Measurements from ENCODE around the gene RIOK1. TPM values are rescaled to one million over a fixed set of nuclear protein-coding genes. Genes with fewer than 3 reads are reported as not detected.

RIOK1 gene
- total and polyA plus RNA-seq, 5 donors = 7.7 to 14.3 (median 13.2) TPM

DNA sequence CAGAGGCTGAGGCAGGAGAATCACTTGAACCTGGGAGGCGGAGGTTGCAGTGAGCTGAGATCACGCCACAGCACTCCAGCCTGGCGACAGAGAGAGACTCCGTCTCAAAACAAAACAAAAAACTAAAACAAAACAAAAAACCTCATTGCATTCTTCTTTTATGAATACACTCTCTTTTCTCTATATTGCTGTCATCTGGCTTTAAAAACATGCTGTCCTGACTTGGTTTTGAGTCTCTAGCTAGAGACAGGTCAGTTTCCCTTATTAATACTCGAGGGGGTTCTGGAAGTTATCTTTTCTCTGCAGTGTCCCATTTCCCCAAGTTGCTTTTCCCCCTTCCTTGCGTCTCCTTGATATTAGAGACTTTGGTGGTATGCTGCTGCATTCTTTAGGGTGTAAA, 50.9 kb downstream of the RIOK1 start:
- H3K27me3 ChIP-seq (ENCODE audit: control insufficient read depth, insufficient read depth) = no peaks in the 10 kb centered on the region
- no peaks in the 10 kb centered on the region for H3K4me1 ChIP-seq (ENCODE audit: control insufficient read depth, insufficient read depth, low read length)
- intact Hi-C loops (cut with DNase I) = no loop called here
- no peak overlapping the region for H3K4me3 ChIP-seq (ENCODE audit: low read length)
- no peak overlapping the region for H3K27ac ChIP-seq (ENCODE audit: low read length)
- DNase-seq (no peak), ATAC-seq (no peak)
- WGBS = 58% methylated on average over 6 of the region's 6 CpGs
- H3K9me3 ChIP-seq (ENCODE audit: control insufficient read depth, low read length) = no peaks in the 10 kb centered on the region

- H3K9me3 ChIP-seq (ENCODE audit: control insufficient read depth, low read length) = no peaks in the 10 kb centered on the region
- H3K4me1 ChIP-seq (ENCODE audit: control insufficient read depth, insufficient read depth, low read length) = no peaks in the 10 kb centered on the region
- H3K27ac ChIP-seq (ENCODE audit: low read length) = no peak overlapping the region
- no peaks in the 10 kb centered on the region for H3K27me3 ChIP-seq (ENCODE audit: control insufficient read depth, insufficient read depth)
- H3K4me3 ChIP-seq (ENCODE audit: low read length) = no peak overlapping the region
- DNase-seq (no peak), ATAC-seq (no peak)
- 80% methylated on average over 40 of the region's 40 CpGs for WGBS
- intact Hi-C loops (cut with DNase I) = no loop called here
These were observed 51.6 kb downstream of the RIOK1 start for GRCh38 chr6:7441048-7441775.

- 90% methylated on average over 11 of the region's 11 CpGs for WGBS
- Histone ChIP-seq H3K27me3 (ENCODE audit: control insufficient read depth, insufficient read depth) (no peaks in the 10 kb centered on the region), H3K4me1 (ENCODE audit: control insufficient read depth, insufficient read depth, low read length) (no peaks in the 10 kb centered on the region), H3K4me3 (ENCODE audit: low read length) (no peak overlapping the region), H3K27ac (ENCODE audit: low read length) (no peak overlapping the region), H3K9me3 (ENCODE audit: control insufficient read depth, low read length) (no peaks in the 10 kb centered on the region)
- ATAC-seq = no peak
- intact Hi-C loops (cut with DNase I) = no loop called here
- DNase-seq = no peak
These were observed 52.9 kb downstream of the RIOK1 start for GRCh38 chr6:7442467-7442866.

- no peaks in the 10 kb centered on the region for H3K4me1 ChIP-seq (ENCODE audit: control insufficient read depth, insufficient read depth, low read length)
- 65% methylated on average over 2 of the region's 2 CpGs for WGBS
- no peaks in the 10 kb centered on the region for H3K9me3 ChIP-seq (ENCODE audit: control insufficient read depth, low read length)
- intact Hi-C loops (cut with DNase I) = no loop called here
- no peaks in the 10 kb centered on the region for H3K27me3 ChIP-seq (ENCODE audit: control insufficient read depth, insufficient read depth)
- ATAC-seq (no peak), DNase-seq (no peak)
- no peak overlapping the region for H3K4me3 ChIP-seq (ENCODE audit: low read length)
- H3K27ac ChIP-seq (ENCODE audit: low read length) = no peak overlapping the region
These were observed 55.5 kb downstream of the RIOK1 start for GRCh38 chr6:7445101-7445500.

GRCh38 chr6:7445885-7446461, 56.4 kb downstream of the RIOK1 start:
- no peak overlapping the region for H3K4me3 ChIP-seq (ENCODE audit: low read length)
- intact Hi-C loops (cut with DNase I) = no loop called here
- H3K27me3 ChIP-seq (ENCODE audit: control insufficient read depth, insufficient read depth) = no peaks in the 10 kb centered on the region
- H3K9me3 ChIP-seq (ENCODE audit: control insufficient read depth, low read length) = no peaks in the 10 kb centered on the region
- H3K27ac ChIP-seq (ENCODE audit: low read length) = no peak overlapping the region
- ATAC-seq = no peak
- H3K4me1 ChIP-seq (ENCODE audit: control insufficient read depth, insufficient read depth, low read length) = no peaks in the 10 kb centered on the region
- 69% methylated on average over 12 of the region's 12 CpGs for WGBS
- no peak for DNase-seq

- WGBS = 64% methylated on average over 15 of the region's 15 CpGs
- no peaks in the 10 kb centered on the region for H3K4me1 ChIP-seq (ENCODE audit: control insufficient read depth, insufficient read depth, low read length)
- H3K4me3 ChIP-seq (ENCODE audit: low read length) = no peak overlapping the region
- intact Hi-C loops (cut with DNase I) = no loop called here
- DNase-seq (no peak), ATAC-seq (no peak)
- H3K27me3 ChIP-seq (ENCODE audit: control insufficient read depth, insufficient read depth) = no peaks in the 10 kb centered on the region
- no peak overlapping the region for H3K27ac ChIP-seq (ENCODE audit: low read length)
- H3K9me3 ChIP-seq (ENCODE audit: control insufficient read depth, low read length) = no peaks in the 10 kb centered on the region
These were observed 57.2 kb downstream of the RIOK1 start for GRCh38 chr6:7446619-7447325.

- Histone ChIP-seq H3K4me3 (ENCODE audit: low read length) (no peak overlapping the region), H3K27ac (ENCODE audit: low read length) (no peak overlapping the region), H3K9me3 (ENCODE audit: control insufficient read depth, low read length) (no peaks in the 10 kb centered on the region), H3K4me1 (ENCODE audit: control insufficient read depth, insufficient read depth, low read length) (no peaks in the 10 kb centered on the region), H3K27me3 (ENCODE audit: control insufficient read depth, insufficient read depth) (no peaks in the 10 kb centered on the region)
- ATAC-seq (no peak), DNase-seq (no peak)
- WGBS = 85% methylated on average over 6 of the region's 6 CpGs
- intact Hi-C loops (cut with DNase I) = no loop called here
These were observed 58.6 kb downstream of the RIOK1 start for GRCh38 chr6:7448232-7448631.

DNA sequence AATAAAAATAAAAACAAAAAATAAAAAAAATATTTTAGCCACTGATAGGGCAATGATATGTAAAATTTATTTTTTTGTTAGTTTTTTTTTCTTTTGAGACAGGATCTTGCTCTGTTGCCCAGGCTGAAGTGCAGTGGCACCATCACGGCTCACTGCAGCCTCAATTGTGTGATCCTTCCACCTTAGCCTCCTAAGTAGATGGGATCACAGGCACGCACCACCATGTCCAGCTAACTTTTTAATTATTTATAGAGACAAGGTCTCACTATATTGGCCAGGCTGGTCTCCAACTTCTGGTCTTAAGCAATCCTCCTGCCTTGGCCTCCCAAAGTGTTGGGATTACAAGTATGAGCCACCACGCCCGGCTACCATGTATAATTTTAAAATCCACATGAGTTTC, 59.4 kb downstream of the RIOK1 start:
- ATAC-seq = no peak
- H3K27ac ChIP-seq (ENCODE audit: low read length) = no peak overlapping the region
- intact Hi-C loops (cut with DNase I) = no loop called here
- whole genome bisulfite sequencing = 86% methylated on average over 4 of the region's 4 CpGs
- H3K27me3 ChIP-seq (ENCODE audit: control insufficient read depth, insufficient read depth) = no peaks in the 10 kb centered on the region
- H3K4me3 ChIP-seq (ENCODE audit: low read length) = no peak overlapping the region
- no peak for DNase-seq
- H3K9me3 ChIP-seq (ENCODE audit: control insufficient read depth, low read length) = no peaks in the 10 kb centered on the region
- H3K4me1 ChIP-seq (ENCODE audit: control insufficient read depth, insufficient read depth, low read length) = no peaks in the 10 kb centered on the region

DNA sequence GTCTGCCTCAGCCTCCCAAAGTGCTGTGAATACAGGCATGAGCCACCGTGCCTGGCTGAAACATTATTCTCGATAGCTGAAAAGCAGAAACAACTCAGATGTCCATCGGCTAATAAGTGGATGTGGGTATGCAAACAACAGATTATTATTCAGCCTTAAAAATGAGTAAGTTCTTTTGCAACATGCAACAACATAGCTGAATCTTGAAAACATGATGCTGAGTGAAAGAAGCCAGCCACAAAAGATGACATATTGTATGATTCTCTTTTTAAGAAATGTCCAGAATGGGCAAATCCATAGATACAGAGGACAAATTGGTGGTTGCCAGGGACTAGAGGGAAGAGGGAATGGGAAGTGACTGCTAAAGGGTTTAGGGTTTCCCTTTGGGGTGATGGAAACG, 61.7 kb downstream of the RIOK1 start:
- H3K27ac ChIP-seq (ENCODE audit: low read length) = no peak overlapping the region
- H3K4me1 ChIP-seq (ENCODE audit: control insufficient read depth, insufficient read depth, low read length) = no peaks in the 10 kb centered on the region
- intact Hi-C loops (cut with DNase I) = no loop called here
- no peak for DNase-seq
- no peak for ATAC-seq
- WGBS = 66% methylated on average over 4 of the region's 4 CpGs
- H3K4me3 ChIP-seq (ENCODE audit: low read length) = no peak overlapping the region
- H3K27me3 ChIP-seq (ENCODE audit: control insufficient read depth, insufficient read depth) = no peaks in the 10 kb centered on the region
- H3K9me3 ChIP-seq (ENCODE audit: control insufficient read depth, low read length) = no peaks in the 10 kb centered on the region

GRCh38 chr6:7452898-7453297, 63.3 kb downstream of the RIOK1 start:
- H3K27me3 ChIP-seq (ENCODE audit: control insufficient read depth, insufficient read depth) = no peaks in the 10 kb centered on the region
- WGBS = 74% methylated on average over 6 of the region's 6 CpGs
- ATAC-seq (no peak), DNase-seq (no peak)
- no peaks in the 10 kb centered on the region for H3K4me1 ChIP-seq (ENCODE audit: control insufficient read depth, insufficient read depth, low read length)
- intact Hi-C loops (cut with DNase I) = no loop called here
- no peaks in the 10 kb centered on the region for H3K9me3 ChIP-seq (ENCODE audit: control insufficient read depth, low read length)
- no peak overlapping the region for H3K27ac ChIP-seq (ENCODE audit: low read length)
- no peak overlapping the region for H3K4me3 ChIP-seq (ENCODE audit: low read length)

DNA sequence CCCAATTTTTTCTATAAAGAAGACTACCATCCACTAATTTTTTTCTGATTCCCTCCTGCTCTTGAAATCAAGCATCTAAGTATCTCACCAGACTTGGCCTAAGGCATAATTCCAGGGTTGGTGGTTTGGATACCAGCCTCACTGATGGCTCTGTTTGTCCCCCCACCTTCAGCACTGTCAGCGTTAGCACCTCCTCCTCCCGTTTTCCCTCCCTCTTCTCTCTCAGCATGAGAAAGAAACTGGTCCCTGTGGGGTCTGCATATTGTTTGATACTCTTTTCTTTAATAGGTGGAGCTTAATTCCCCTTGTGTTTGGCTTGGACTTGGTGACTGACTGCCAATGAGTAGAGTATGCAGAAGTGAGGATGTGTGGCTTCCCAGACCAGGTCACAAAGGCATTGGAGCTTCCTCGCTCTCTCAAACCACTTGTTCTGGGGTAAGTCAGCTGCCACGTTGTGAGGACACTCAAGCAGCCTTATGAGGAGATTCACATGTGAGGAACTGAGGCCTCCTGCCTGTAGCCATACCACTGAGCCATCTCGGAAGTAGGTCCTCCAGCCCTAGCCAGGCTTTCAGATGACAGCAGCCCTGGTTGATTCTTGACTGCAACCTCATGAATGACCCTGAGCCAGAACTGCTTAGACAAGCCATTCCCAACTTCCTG, 65.2 kb downstream of the RIOK1 start:
- no peak overlapping the region for H3K27ac ChIP-seq (ENCODE audit: low read length)
- intact Hi-C loops (cut with DNase I) = no loop called here
- no peaks in the 10 kb centered on the region for H3K4me1 ChIP-seq (ENCODE audit: control insufficient read depth, insufficient read depth, low read length)
- no peaks in the 10 kb centered on the region for H3K27me3 ChIP-seq (ENCODE audit: control insufficient read depth, insufficient read depth)
- DNase-seq = no peak
- no peaks in the 10 kb centered on the region for H3K9me3 ChIP-seq (ENCODE audit: control insufficient read depth, low read length)
- WGBS = 62% methylated on average over 5 of the region's 5 CpGs
- H3K4me3 ChIP-seq (ENCODE audit: low read length) = no peak overlapping the region
- ATAC-seq = no peak
